ENCODE measurements around the gene DMBX1. TPM values are rescaled to one million over a fixed set of nuclear protein-coding genes. Genes with fewer than 3 reads are reported as not detected.

DMBX1 gene
- total RNA-seq, 4 donors from 2014 or later, result not detected

GRCh38 chr1:46450160-46450517 is 39.5 kb upstream of the DMBX1 start:
- no peaks in the 10 kb centered on the region for H3K9me3 ChIP-seq
- TF ChIP-seq POLR2AphosphoS5 (IDR thresholded peaks at IDR 0.05), result no peak
- TF ChIP-seq POLR2A (IDR thresholded peaks at IDR 0.05; ENCODE audit: low read depth), result no peak
- TF ChIP-seq EP300 (IDR thresholded peaks at IDR 0.05), result no peak
- no peak for TF ChIP-seq CTCF (IDR thresholded peaks at IDR 0.05)
- H3K4me3 ChIP-seq, result no peak overlapping the region
- no peak for DNase-seq (ENCODE audit: extremely low spot score)
- no peak overlapping the region for H3K27ac ChIP-seq (replicated peaks in 1 of 4)
- WGBS, result 100% methylated on average over 1 of the region's 1 CpG
- peaks cover 0 to 87% (median 15%) of the 10 kb centered on the region in 4 donors for H3K27me3 ChIP-seq
- peaks cover 4 to 18% (median 15%) of the 10 kb centered on the region in 4 donors for H3K4me1 ChIP-seq
- intact Hi-C loops (cut with DNase I), result no loop called here
- H3K36me3 ChIP-seq, result no peaks in the 10 kb centered on the region

- 84% methylated on average over 5 of the region's 5 CpGs for WGBS
- Histone ChIP-seq H3K4me1 (peaks cover 4 to 15% (median 12%) of the 10 kb centered on the region in 4 donors), H3K27ac (replicated peaks in 1 of 4) (no peak overlapping the region), H3K36me3 (no peaks in the 10 kb centered on the region), H3K27me3 (peaks cover 0 to 92% (median 11%) of the 10 kb centered on the region in 4 donors), H3K9me3 (no peaks in the 10 kb centered on the region), H3K4me3 (no peak overlapping the region)
- TF ChIP-seq EP300 (IDR thresholded peaks at IDR 0.05) (no peak), CTCF (IDR thresholded peaks at IDR 0.05) (no peak), POLR2A (IDR thresholded peaks at IDR 0.05; ENCODE audit: low read depth) (no peak), POLR2AphosphoS5 (IDR thresholded peaks at IDR 0.05) (no peak)
- DNase-seq (ENCODE audit: extremely low spot score), result no peak
- intact Hi-C loops (cut with DNase I), result no loop called here
Observed at GRCh38 chr1:46451948-46452930, 37.4 kb upstream of the DMBX1 start.

GRCh38 chr1:46452931-46453325 is 36.7 kb upstream of the DMBX1 start:
- no peaks in the 10 kb centered on the region for H3K36me3 ChIP-seq
- WGBS, result 64% methylated on average over 15 of the region's 15 CpGs
- no peak overlapping the region for H3K27ac ChIP-seq (replicated peaks in 1 of 4)
- H3K9me3 ChIP-seq, result no peaks in the 10 kb centered on the region
- peaks cover 0 to 85% (median 8%) of the 10 kb centered on the region in 4 donors for H3K27me3 ChIP-seq
- intact Hi-C loops (cut with DNase I), result no loop called here
- TF ChIP-seq POLR2A (IDR thresholded peaks at IDR 0.05; ENCODE audit: low read depth) (no peak), EP300 (IDR thresholded peaks at IDR 0.05) (no peak), CTCF (IDR thresholded peaks at IDR 0.05) (no peak)
- H3K4me1 ChIP-seq, result peaks cover 2 to 9% (median 8%) of the 10 kb centered on the region in 4 donors
- no peak overlapping the region for H3K4me3 ChIP-seq
- DNase-seq (ENCODE audit: extremely low spot score), result no peak

- no peaks in the 10 kb centered on the region for H3K9me3 ChIP-seq
- intact Hi-C loops (cut with DNase I), result no loop called here
- H3K27ac ChIP-seq (replicated peaks in 1 of 4), result no peak overlapping the region
- TF ChIP-seq POLR2AphosphoS5 (IDR thresholded peaks at IDR 0.05), result no peak
- TF ChIP-seq CTCF (IDR thresholded peaks at IDR 0.05), result no peak
- TF ChIP-seq EP300 (IDR thresholded peaks at IDR 0.05), result no peak
- no peak for TF ChIP-seq POLR2A (IDR thresholded peaks at IDR 0.05; ENCODE audit: low read depth)
- H3K4me3 ChIP-seq, result no peak overlapping the region
- H3K36me3 ChIP-seq, result no peaks in the 10 kb centered on the region
- WGBS, result 60% methylated on average over 1 of the region's 4 CpGs
- DNase-seq (ENCODE audit: extremely low spot score), result no peak
- H3K27me3 ChIP-seq, result peaks cover 0 to 80% (median 4%) of the 10 kb centered on the region in 4 donors
- peaks cover 0 to 4% (median 3%) of the 10 kb centered on the region in 4 donors for H3K4me1 ChIP-seq
Observed at GRCh38 chr1:46453449-46453848, 36.2 kb upstream of the DMBX1 start.
